Activated CD8-positive, alpha-beta T cell treated with anti-CD3 and anti-CD28 coated beads for 36 hours (primary cell): Measurements from ENCODE around the gene SLA2. TPM values are rescaled to one million over a fixed set of nuclear protein-coding genes. Genes with fewer than 3 reads are reported as not detected.

Experiments used
- ATAC-seq: fragments of 200-7000 bp; cut with Tn5 transposase; one replicate; pipeline ENCODE4 v1.10.0; 2021; ENCODE audit warnings: mild to moderate bottlenecking, moderate library complexity
- CTCF ChIA-PET: fragments of 350-600 bp; sonication (Branson Sonifier 250); formaldehyde crosslinking; loops from one replicate; lab custom pipeline; 2021; ENCODE audit warnings: antibody characterized with exemption; lab: Charles Lee
- POLR2A ChIA-PET: fragments of 350-600 bp; sonication (Branson Sonifier 250); formaldehyde crosslinking; loops from one replicate; lab custom pipeline; 2021; ENCODE audit warnings: antibody characterized with exemption; lab: Charles Lee
- DNase-seq: peaks from one replicate; pipeline ENCODE4 v3.0.0-alpha.2; 2020
- H3K27ac Mint-ChIP-seq: one replicate; pipeline ENCODE4 v1.8.0; 2021; ENCODE audit warnings: mild to moderate bottlenecking, mixed read lengths
- H3K27me3 Mint-ChIP-seq: one replicate; pipeline ENCODE4 v1.8.0; 2021; ENCODE audit warnings: mixed read lengths
- H3K36me3 Mint-ChIP-seq: one replicate; pipeline ENCODE4 v1.8.0; 2021; ENCODE audit warnings: low read depth, mixed read lengths
- H3K4me1 Mint-ChIP-seq: one replicate; pipeline ENCODE4 v1.8.0; 2021; ENCODE audit warnings: low read depth, mixed read lengths
- H3K4me3 Mint-ChIP-seq: one replicate; pipeline ENCODE4 v1.8.0; 2021; ENCODE audit warnings: mild to moderate bottlenecking, moderate library complexity, mixed read lengths
- H3K9me3 Mint-ChIP-seq: one replicate; pipeline ENCODE4 v1.8.0; 2021; ENCODE audit warnings: mixed read lengths
- CTCF ChIP-seq: fragments of 200-600 bp; IDR thresholded peaks from one replicate; pipeline ENCODE4 v1.8.0; 2022; ENCODE audit warnings: antibody characterized with exemption, mild to moderate bottlenecking
- intact Hi-C: fragments of 100-400 bp; cut with micrococcal nuclease; formaldehyde crosslinking; loops from one replicate; pipeline ENCODE4 v1.10.0; 2022
- total RNA-seq, 2 experiments: library from RNA; stranded (reverse); gene quantifications; one replicate each; pipeline ENCODE4 v1.2.3, GENCODE V29; 2021

Gene SLA2
- total RNA-seq, 2 experiments from 2014 or later = 51.5 to 53.5 TPM

GRCh38 chr20:36656733-36657132 is 10.7 kb upstream of the SLA2 start:
- no peaks in the 10 kb centered on the region for H3K9me3 Mint-ChIP-seq
- DNase-seq = no peak
- no peak overlapping the region for H3K27ac Mint-ChIP-seq
- H3K36me3 Mint-ChIP-seq = peaks cover 10% of the 10 kb centered on the region
- POLR2A ChIA-PET = interaction anchor here (5.4 kb wide), 1 partner anchor 12 kb away, joined by 37 read pairs; the partner anchor contains the start of gene SLA2
- TF ChIP-seq CTCF = no peak
- intact Hi-C loops = no loop called here
- H3K27me3 Mint-ChIP-seq = no peaks in the 10 kb centered on the region
- no peak overlapping the region for H3K4me3 Mint-ChIP-seq
- no peak for ATAC-seq
- CTCF ChIA-PET = interaction anchor here (2.2 kb wide), 1 partner anchor 10 kb away, joined by 11 read pairs; no protein-coding TSS in a partner anchor
- H3K4me1 Mint-ChIP-seq = peaks cover 12% of the 10 kb centered on the region

- Mint-ChIP-seq H3K27ac (no peak overlapping the region), H3K4me1 (peaks cover 12% of the 10 kb centered on the region), H3K36me3 (peaks cover 10% of the 10 kb centered on the region), H3K4me3 (no peak overlapping the region), H3K9me3 (no peaks in the 10 kb centered on the region), H3K27me3 (no peaks in the 10 kb centered on the region)
- no peak for TF ChIP-seq CTCF
- ChIA-PET POLR2A (interaction anchor here (0.6 to 5.4 kb wide), 2 partner anchors 10 to 230 kb away, joined by 3 to 37 read pairs; partner anchors contain the start of gene SLA2), CTCF (interaction anchor here (0.7 to 2.2 kb wide), 3 partner anchors 9 to 35 kb away, joined by 3 to 11 read pairs (median 5); partner anchors contain the start of gene SLA2)
- intact Hi-C loops = no loop called here
- ATAC-seq = no peak
- no peak for DNase-seq
Observed at GRCh38 chr20:36655004-36655403, 9.0 kb upstream of the SLA2 start.

GRCh38 chr20:36654506-36654905 is 8.5 kb upstream of the SLA2 start:
- peaks cover 10% of the 10 kb centered on the region for H3K36me3 Mint-ChIP-seq
- H3K4me3 Mint-ChIP-seq = no peak overlapping the region
- peaks cover 12% of the 10 kb centered on the region for H3K4me1 Mint-ChIP-seq
- H3K9me3 Mint-ChIP-seq = no peaks in the 10 kb centered on the region
- DNase-seq (no peak), ATAC-seq (no peak)
- H3K27me3 Mint-ChIP-seq = no peaks in the 10 kb centered on the region
- TF ChIP-seq CTCF = no peak
- intact Hi-C loops = no loop called here
- CTCF ChIA-PET = interaction anchor here (2.1 kb wide), 1 partner anchor 9 kb away, joined by 5 read pairs; the partner anchor contains the start of gene SLA2
- no peak overlapping the region for H3K27ac Mint-ChIP-seq
- POLR2A ChIA-PET = interaction anchor here (0.6 to 5.4 kb wide), 2 partner anchors 9 to 230 kb away, joined by 3 to 37 read pairs; partner anchors contain the start of gene SLA2

- H3K27ac Mint-ChIP-seq = no peak overlapping the region
- ATAC-seq (no peak), DNase-seq (no peak)
- H3K36me3 Mint-ChIP-seq = peaks cover 8% of the 10 kb centered on the region
- POLR2A ChIA-PET = no interaction called here
- CTCF ChIA-PET = interaction anchor here (2.1 kb wide), 1 partner anchor 8 kb away, joined by 5 read pairs; the partner anchor contains the start of gene SLA2
- no peak overlapping the region for H3K4me3 Mint-ChIP-seq
- H3K27me3 Mint-ChIP-seq = no peaks in the 10 kb centered on the region
- no peaks in the 10 kb centered on the region for H3K9me3 Mint-ChIP-seq
- TF ChIP-seq CTCF = no peak
- intact Hi-C loops = no loop called here
- H3K4me1 Mint-ChIP-seq = peaks cover 8% of the 10 kb centered on the region
Observed at GRCh38 chr20:36653456-36653855, 7.5 kb upstream of the SLA2 start.
